ENCODE measurements around the gene RXRB.
"Not testable (repeated sequence)": the region's sequence is repeated elsewhere in the genome, so short reads cannot be mapped to it uniquely, and the experiment has no call there.

Gene RXRB

DNA sequence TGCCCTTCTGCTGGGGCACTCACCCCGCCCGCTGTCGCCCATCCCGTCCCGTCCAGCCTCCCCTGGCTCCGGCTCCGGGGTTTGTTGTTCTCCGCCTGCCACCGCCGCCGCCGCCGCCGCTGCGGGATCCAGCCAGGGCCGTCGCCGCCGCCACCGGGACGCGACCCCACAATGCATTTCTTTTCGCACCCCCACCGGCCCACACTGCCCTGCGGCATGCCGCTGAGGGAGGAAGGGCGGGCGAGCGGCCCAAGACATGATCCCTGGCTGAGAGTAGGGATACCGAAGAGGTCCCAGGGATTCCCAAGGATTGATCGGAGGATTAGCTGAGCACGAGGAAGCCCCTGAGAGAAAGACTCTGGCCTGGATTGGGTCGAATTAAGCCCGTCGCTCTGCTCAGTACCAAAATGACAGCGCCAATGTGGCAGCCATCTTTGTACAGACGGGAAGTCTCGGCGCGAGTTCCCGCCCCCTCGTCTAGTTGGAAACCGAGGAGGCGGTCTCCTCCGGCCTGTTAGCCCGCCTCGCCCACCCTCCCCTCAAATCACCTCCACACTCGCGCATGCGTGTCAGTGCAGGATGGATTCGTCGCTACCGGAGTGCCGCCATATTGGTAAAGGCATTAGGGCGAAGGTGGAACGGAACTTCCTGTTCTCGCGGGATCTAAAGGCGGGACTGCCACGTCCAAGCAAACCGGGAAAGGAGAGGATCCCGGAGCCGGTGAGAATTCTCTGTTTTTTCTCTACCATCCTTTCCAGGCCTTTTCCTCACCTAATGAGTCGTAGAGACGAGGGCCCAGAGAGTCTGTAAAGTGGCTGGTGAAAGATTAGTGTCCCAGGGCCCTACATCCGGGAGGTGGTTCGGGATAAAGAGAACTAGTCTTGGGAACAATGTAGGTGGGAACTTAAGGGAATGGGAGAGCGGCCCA is at the start of gene RXRB, which contains the start of gene SLC39A7:
Gene RXRB (minus strand): TSS at position 447 of the 928 bp plus-strand sequence. CDS start 189 bp downstream, at position 258.
Gene SLC39A7 (plus strand): TSS at position 649 of the 928 bp plus-strand sequence. CDS start 379 bp downstream, outside the sequence.
- DNase-seq = peak; percentile 97 to 98

DNA sequence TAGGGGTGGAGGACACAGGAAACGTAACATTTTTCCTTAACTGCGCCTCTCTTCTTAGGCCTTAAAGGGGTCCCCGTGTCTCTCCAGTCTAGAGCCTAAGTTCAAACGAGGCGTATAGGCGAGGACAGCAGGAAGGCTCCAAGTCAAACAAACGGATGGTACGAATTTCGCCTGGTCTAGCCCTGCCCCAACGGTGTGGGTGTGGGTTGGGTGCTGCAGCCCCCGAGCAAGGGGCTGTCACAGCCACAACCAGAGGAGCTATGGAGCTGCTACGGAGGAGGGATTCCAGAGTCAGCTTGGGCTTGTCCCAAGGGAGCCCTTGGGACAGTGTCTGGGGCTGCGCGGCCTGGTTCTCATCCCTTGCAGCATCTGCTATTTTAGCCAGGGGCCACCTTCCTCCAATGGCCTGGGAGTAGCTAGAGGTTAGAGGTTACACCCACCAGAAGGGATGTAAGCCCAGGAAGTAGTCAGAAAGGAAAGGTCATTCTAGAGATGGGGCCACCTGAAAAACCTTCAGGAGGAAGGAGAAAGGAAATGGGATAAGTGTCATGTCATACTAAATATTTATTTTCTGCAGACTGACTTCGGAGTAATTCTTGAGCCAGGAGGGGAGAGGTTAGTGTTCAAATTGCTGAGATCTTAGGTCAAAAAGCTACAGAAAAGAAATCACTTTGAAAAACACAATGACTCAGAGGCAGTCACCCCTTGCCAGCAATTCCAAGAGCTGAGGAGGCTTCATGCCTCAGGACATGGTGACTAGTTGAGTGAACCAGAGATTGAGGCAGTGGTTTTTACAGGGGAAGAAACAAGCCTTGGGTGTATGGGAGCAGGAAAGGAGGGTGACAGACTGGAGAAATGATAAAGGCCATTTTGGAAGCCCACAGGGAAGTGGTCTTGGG is 49.5 kb upstream of the RXRB start:
- no peak for DNase-seq

DNA sequence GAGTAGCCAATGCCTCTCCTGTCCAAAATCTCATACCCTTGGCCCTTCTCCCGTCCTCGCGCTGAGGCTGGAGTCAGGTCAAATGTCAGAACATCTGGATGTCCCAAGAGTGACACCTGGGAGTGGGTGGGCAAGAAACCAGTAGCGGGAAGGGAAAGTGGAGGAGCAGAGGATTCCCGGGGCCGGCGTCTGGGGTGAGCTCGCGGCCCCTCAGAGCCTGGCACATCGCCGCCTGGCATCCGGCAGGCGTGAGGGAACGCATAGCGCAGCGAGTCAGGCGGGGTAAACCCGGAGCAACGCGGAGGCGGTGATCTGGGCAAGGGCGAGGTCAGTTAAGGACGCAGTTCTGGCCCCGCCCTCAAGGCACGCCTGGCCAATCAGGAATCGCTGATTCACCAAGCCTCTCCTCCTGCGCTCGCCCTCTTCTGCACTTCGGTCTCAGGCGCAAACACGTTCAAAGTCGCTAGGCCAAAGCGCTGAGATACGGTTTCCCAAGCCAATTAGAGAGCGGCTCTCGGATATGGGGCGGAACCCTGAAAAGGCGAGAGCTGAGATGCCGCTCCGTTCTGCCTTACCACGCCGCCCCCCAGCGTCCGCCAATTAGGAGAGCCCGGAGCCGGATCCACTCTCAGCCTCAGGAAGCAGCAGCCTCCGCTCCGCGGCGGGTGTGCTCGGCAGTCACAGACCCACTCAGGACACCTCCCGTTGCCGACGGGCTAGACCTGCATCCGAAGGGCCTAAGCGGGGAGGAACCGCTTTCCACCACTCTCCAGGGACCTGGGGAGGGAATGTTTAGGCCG is 48.7 kb upstream of the RXRB start:
- DNase-seq = peak; percentile 98 to 99

DNA sequence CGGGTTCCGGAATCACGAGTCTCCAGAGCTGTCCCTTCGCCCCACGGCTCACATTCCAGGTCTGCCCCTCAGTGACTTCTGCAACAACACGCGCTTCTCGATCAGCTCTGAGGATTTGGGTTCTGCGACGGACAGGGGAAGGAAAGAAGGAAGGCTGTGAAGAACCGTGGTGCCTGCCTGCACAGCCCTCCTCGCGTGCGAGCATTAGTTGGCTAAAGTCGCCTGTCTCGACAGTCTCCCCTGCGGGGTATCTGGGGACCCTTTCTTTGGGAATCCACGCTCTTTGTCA is 48.1 kb upstream of the RXRB start:
- DNase-seq = peak; percentile 31 to 41

DNA sequence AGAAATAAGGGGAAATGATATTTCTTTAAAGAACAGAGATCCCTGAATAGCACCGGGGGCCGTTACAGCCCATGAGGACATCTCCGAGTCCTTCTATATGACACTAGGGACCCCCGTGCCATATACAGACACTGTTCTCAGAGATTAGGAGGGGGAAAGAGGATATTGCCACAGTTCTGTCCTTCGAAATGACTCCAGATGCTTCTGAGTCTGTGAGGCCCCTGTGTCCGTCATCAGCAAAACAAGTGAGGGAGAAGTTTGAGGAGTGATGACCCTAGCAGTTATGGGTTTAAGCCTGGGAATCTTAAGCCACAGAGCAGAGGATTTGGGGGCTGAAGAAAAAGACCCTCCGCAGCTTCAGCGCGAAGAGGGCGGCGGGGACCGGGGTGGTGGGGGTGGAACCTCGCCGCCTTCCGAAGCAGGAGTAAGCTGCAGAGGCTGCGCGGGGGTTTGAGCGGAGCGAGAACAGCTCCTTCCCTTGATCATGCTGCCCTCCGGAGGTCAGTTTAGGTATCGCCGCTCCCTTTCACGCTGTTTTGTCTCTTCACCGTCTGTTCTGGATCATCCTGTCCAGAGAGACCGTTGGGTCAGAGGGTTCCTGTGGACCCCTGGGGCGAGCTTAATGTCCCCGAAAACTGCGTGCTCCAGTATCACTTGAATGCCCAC is 47.6 kb upstream of the RXRB start:
- DNase-seq = peak; percentile 55 to 71

DNA sequence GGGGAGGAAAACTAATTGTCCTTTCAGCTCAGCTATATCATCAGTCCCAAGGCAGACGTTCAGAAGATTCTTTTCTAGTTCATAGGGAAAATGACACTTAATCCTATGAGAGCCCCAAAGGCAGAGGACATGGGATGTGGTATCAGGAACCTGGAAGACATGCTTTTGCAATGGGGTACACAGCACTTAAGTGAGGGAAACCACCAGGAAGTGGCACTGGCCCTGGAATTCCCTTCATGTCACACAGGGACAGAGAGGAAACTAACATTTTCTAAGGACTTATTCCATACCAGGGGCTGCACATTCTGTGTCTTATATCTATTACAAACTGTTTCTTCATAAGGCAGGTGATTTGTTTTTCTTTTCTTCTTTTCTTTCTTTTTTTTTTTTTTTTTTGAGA is 43.0 kb upstream of the RXRB start:
- no peak for DNase-seq

DNA sequence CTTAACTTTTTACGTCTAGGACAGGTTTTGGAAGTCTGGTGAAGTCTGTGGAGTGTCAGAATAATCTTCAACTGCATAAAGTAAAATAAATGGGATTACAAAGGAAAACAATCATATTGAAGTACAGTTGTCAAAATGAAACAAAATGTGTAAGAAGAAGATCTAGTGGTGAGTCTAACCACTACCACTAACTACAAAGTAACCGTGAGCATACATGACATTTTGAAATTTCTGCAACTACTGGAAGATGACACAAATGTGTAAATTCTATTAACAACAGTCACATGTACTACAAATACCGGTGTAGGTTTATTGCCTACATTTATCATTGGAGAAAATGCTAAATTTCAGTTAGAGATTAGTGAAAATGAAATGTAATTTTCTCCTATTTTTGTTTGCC is 41.5 kb upstream of the RXRB start:
- no peak for DNase-seq

DNA sequence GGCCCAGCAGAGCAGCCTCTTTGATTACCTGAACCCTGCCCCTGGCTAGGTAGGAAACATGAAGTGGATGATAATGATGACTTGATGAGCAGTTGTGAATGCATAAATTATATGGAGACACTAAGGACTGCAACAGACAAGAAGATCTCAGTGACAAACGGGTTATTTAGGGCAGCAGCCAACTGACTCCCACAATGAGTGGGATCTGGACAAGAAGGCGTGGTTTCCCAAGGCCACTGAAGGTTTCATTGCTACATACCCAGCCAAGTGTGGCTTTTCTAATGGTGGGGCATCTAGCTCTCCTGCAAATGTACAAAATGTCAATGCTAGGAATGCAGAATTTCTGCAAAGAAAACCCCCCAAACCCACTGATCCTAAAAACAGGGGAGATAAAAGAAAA is 37.3 kb upstream of the RXRB start:
- no peak for DNase-seq

DNA sequence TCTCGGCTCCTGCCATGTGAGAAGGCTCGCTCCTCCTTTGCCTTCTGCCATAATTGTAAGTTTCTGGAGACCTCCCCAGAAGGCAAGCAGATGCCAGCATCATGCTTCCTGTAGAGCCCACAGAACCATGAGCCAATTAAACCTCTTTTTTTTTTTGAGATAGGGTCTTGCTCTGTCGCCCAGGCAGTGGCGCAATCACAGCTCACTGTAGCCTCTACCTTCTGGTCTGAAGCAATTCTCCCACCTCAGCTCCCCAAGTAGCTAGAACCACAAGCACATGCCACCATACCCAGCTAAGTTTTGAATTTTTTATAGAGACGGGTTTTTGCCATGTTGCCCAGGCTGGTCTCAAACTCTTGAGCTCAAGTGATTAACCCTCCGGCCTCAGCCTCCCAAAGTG is 36.4 kb upstream of the RXRB start:
- no peak for DNase-seq

DNA sequence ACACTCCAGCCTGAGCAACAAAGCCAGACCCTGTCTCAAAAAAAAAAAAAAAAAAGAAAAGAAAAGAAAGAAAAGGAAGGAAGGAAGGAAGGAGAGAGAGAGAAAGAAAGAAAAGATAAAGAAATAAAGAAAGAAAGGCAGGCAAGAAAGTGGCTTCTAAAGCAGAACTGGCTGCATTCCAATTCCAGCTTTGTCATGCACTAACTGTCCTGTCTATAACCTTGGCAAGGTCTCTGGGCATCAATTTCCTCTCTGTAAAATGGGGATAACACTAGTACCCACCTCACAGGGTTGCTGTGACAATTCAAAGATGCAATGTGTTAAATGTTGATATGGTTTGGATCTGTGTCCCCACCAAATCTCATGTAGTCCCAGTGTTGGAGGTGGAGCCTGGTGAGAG is 35.9 kb upstream of the RXRB start:
- DNase-seq = no peak

DNA sequence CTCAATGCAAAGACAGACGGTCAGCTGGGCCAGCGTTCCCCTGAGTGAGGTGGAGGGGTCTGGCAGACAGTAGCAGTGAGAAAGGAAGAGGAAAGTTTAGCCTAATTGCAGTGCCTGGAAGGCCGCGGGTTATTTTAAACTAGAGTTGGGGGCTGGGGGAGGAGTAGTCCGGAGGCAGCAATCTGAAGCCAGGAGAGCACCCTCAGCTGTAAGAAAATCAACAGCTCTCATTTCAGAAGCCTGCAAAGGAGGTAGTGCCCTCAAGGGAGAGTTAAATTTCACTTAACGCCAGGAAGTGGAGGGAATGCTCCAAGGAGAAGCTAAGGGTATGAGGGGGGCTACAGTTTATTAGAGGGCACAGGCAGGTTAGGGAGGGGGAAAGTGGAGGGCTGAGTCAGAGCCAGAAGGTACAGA is 34.8 kb upstream of the RXRB start:
- no peak for DNase-seq

DNA sequence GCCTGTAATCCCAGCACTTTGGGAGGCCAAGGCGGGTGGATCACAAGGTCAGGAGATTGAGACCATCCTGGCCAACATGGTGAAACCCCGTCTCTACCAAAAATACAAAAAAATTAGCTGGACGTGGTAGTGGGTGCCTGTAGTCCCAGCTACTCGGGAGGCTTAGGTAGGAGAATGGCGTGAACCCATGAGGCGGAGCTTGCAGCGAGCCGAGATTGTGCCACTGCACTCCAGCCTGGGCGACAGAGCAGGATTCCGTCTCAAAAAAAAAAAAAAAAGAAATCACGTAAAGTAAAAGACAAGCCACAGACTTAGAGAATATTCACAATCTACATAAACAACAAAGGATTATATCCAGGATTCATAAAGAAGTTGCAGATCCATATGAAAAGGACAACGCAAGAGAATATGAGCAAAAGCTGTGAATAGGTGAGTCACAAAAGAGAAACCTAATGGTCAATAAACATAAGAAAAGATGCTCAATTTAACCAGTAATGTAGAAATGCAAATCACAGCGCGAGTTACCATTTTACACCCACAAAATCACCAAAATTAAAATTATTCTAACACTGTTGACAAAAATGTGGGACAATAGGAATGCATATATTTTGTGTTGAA is 26.1 kb upstream of the RXRB start:
- DNase-seq = not testable (repeated sequence)

DNA sequence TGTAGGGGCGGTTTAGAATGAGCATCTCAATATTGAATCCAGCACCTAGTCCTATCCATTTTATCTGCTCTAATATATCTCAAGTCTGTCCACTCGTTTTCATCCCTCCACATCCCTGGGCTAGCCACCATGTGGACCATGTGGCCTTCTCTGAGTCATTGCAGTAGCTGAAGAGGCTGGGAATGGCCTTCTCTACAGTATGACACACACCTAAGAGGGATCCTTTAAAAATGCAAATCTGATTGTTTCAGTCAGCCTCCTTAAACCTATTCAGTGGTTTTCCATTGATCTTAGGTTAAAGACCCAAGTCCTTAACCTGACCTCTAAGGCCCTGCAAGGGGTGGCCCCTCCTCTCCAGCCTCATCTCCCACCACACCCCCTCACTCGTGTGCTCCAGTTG is 17.2 kb upstream of the RXRB start:
- no peak for DNase-seq

DNA sequence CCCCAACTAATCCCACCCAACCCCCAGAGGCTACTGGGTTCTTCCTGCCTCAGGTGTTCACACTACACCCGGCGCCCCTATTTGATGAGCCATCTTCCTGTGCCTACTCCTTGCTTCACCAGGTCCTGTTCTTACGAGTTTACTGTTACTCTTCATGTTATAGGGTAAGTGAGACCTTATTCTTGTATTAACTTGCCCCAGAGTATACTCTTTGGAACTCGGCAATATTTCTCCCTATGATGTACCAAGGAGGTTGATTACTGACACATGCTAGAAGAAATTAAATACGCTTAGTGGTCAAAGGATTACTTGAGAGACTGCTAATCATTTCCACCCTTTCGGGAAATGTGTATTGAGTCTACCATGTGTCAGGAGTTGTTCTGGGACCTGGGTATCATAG is 16.8 kb upstream of the RXRB start:
- no peak for DNase-seq

DNA sequence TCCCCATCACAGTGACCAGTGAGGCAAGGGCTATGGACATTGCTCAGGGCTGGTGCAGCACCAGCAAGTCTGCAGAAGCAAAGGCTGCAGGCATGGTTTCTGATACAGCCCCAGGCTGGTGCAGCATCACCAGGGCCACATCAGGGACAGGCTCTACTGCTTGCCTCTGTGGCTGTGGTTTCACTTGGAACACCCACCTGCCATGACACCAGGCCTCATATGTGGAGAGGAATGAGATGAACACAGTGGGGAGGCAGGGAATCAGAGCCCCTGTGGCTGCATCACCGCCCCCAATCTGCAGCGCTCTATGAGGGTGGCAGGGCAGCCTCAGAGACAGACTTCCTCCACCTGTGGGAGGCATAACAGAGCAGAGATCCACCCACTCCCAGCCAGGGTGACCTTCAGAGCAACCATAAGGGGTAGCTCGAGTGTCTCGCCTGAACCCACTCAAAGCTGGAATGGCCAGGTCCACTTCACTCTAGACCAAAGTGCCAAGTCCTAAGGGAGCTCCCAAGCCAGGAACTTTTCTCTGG is 15.7 kb upstream of the RXRB start:
- DNase-seq = no peak

DNA sequence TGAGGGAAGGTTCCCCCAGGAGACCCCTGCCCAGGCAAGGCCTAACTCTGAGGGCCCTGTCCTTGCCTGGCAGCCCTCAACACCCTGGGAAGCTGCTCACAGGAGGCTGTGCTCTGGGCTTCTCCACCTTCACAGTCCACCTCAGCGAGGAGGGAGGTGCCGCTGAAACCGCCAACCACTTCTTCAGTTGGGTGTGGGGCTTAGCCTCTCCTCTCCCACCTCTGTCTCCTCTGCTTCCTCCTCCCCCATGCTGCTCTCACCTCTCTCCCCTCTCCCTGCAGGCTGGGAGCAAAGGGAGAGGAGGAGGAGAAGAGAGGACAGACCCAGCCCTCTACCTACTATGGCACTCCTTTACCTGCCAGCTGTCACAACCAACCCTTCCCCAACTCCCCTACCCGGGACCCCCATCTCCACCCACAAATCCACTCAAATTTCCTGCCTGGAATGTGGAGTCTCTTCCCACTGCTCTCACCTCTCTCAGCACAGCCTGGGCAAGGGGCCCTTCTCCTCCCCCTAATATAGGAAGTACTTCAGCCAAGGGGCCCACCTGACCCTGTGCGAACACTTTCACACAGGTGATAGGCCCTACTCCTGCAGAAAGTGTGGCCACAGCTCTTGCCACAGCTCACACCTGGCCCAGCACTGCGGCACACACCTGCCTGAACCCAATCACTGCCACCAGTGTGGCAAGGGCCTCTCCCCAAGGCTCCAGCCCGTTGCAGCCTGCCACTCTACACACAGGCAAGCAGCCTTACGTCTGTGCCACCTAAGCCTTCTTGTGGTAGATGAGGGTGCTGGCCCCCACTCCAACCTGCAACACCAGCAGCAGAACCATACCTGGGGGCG is 15.0 kb upstream of the RXRB start:
- DNase-seq = no peak

DNA sequence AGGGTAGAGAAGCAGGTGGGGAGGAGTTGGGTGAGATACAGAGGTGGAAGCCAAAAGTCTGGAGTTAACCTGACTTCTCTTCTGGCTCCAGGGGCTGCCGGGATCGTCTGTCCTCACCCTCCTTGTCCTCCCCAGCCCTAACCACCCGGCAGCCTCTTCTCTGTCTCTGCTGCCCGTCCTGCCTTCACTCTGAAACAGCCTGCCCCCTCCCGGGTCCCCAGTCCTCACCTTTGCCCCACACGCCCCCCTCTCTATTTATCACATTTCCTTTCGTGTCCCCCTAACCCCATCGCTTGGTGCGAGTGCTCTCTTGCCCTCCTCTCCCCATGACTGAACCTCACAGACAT is 13.5 kb upstream of the RXRB start:
- DNase-seq = no peak

DNA sequence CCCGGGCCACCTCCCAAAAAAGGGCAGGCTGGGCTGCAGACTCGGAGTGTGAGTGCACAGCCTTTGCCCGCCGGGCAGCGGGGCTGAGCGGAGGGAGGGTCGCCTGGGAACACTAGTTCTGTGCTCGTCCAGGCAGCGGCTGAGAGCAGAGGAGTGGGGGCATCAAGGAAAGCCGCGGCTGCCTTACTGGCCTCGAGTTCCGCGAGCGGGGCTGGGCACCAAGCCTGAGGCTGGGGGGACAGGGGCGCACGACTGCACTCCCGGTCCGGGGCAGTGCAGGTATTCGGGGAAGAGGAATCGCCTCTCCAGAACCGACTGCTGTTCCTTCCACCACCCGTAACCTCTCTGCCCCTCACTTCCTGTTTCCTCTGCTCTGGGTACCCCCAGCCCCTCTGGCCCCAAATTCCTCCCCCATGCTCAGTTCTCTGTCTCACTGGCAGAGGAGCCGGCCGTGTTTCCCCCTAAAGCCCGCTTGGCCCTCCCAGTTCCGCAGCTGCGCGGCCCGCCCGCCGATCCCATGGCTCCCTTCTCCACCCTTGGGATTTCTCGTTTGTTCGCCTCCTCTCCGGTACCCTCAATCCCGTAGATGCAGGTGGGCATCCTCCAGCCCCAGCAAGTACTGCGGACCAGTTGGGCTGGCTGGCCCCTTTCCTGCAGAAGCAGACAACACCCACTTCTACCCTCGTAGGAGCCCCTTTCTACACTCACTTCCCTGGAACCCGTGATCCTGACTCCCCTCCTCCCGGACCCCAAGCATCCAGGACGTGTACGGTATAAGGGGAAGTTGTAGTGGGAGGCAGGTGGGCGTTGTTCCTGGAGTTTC is 12.9 kb upstream of the RXRB start:
- DNase-seq = no peak

DNA sequence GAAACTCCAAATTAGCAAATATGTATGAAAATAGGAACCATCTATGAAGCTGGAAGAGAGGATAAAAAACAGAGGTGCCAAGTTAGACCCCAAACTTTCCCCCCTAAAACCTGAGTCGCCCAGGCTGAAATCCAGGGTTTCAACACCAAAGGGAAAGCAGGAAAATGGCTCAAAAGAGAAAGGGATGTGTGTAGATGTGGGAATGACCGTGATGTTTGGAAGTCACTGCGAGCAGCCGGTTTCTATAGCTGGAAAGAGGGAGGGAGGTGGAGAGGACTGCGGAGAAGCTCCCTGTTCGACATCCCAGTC is 12.3 kb upstream of the RXRB start:
- DNase-seq = no peak

Measured in SHP77 (cell line).